Breast epithelium (tissue), 3 donors: ENCODE results near the gene TMC3.

Experiments
- CTCF ChIP-seq, 3 donors: fragments of 450-650 bp; IDR thresholded peaks; one replicate each; pipeline ENCODE4 v1.5.1; 2016 to 2017; ENCODE audit warnings: antibody characterized with exemption in 3 of 3, mild to moderate bottlenecking in 3 of 3, moderate library complexity in 3 of 3
- POLR2A ChIP-seq: fragments of 450-650 bp; IDR thresholded peaks from one replicate; pipeline ENCODE4 v1.6.1; 2016; ENCODE audit warnings: antibody characterized with exemption, mild to moderate bottlenecking, moderate library complexity

- no peak for TF ChIP-seq POLR2A
- TF ChIP-seq CTCF (IDR thresholded peaks at IDR 0.05), result no peak
Observed at GRCh38 chr15:81398456-81398855, 24.4 kb upstream of the TMC3 start.
